ENCODE data around the gene RANGAP1.
A peak's percentile ranks its signal among the peaks of the same experiment; 100 is the strongest.

The RANGAP1 gene

DNA sequence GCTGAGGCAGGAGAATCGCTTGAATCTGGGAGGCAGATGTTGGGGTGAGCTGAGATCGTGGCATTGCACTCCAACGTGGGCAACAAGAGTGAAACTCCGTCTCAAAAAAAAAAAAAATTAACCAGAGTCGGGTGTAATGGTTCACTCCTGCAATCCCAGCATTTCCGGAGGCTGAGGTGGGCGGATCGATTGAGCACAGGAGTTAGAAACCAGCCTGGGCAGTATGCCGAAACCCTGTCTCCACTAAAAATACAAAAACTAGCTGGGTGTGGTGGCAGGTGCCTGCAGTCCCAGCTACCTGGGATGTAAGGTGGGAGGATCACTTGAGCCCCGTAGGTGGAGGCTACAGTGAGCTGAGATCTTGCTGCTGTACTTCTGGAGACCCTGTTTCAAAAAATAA, 1.5 kb downstream of the RANGAP1 start:
- Histone ChIP-seq H3K4me3 (ENCODE audit: low read depth in 1 of 2, low read length in 2 of 2) (no peak overlapping the region), H3K4me1 (ENCODE audit: control insufficient read depth in 1 of 2, insufficient read depth in 2 of 2, low read length in 2 of 2) (peaks cover 16 to 20% of the 10 kb centered on the region in 2 donors), H3K36me3 (ENCODE audit: control insufficient read depth in 1 of 2, insufficient read depth in 2 of 2, low read length in 2 of 2) (peaks cover 6 to 22% of the 10 kb centered on the region in 2 donors), H3K9ac (ENCODE audit: low read depth in 1 of 2, low read length in 2 of 2) (peak overlapping the region in 1 of 2 donors; percentile 77), H3K27me3 (ENCODE audit: control insufficient read depth in 1 of 2, insufficient read depth in 2 of 2, low read length in 2 of 2) (no peaks in the 10 kb centered on the region), H3K9me3 (ENCODE audit: control insufficient read depth in 1 of 2, low read length in 2 of 2) (no peaks in the 10 kb centered on the region), H3K27ac (ENCODE audit: low read depth, low read length) (no peak overlapping the region)

DNA sequence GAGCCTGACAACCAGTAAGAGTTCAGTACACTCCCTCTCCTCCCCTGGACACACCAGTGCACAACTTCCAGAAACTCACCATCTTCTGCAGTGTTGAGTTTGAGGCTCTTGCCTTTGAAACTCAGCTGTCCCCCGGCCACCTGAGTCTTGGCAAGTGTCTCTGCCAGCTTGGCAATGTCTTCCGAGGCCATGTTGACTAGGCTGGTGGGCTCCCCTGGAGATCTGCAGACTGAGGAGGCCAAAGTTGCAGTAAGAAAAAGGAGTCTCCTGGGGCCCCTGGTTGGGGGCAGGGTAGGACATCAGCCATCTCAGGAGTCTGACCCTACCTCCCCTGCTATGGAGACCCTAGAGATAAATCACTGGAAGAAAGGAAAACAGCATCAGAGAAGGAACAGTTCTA, 5.1 kb downstream of the RANGAP1 start:
- peaks cover 19 to 44% of the 10 kb centered on the region in 2 donors for H3K36me3 ChIP-seq (ENCODE audit: control insufficient read depth in 1 of 2, insufficient read depth in 2 of 2, low read length in 2 of 2)
- H3K9ac ChIP-seq (ENCODE audit: low read depth in 1 of 2, low read length in 2 of 2): no peak overlapping the region
- H3K27ac ChIP-seq (ENCODE audit: low read depth, low read length): no peak overlapping the region
- H3K4me3 ChIP-seq (ENCODE audit: low read depth in 1 of 2, low read length in 2 of 2): no peak overlapping the region
- no peaks in the 10 kb centered on the region for H3K27me3 ChIP-seq (ENCODE audit: control insufficient read depth in 1 of 2, insufficient read depth in 2 of 2, low read length in 2 of 2)
- no peaks in the 10 kb centered on the region for H3K9me3 ChIP-seq (ENCODE audit: control insufficient read depth in 1 of 2, low read length in 2 of 2)
- H3K4me1 ChIP-seq (ENCODE audit: control insufficient read depth in 1 of 2, insufficient read depth in 2 of 2, low read length in 2 of 2): peaks cover 8 to 10% of the 10 kb centered on the region in 2 donors

GRCh38 chr22:41280065-41280464, 5.9 kb downstream of the RANGAP1 start:
- Histone ChIP-seq H3K27me3 (ENCODE audit: control insufficient read depth in 1 of 2, insufficient read depth in 2 of 2, low read length in 2 of 2) (no peaks in the 10 kb centered on the region), H3K4me1 (ENCODE audit: control insufficient read depth in 1 of 2, insufficient read depth in 2 of 2, low read length in 2 of 2) (peaks cover 5 to 6% of the 10 kb centered on the region in 2 donors), H3K27ac (ENCODE audit: low read depth, low read length) (no peak overlapping the region), H3K36me3 (ENCODE audit: control insufficient read depth in 1 of 2, insufficient read depth in 2 of 2, low read length in 2 of 2) (peaks cover 21 to 47% of the 10 kb centered on the region in 2 donors), H3K4me3 (ENCODE audit: low read depth in 1 of 2, low read length in 2 of 2) (no peak overlapping the region), H3K9me3 (ENCODE audit: control insufficient read depth in 1 of 2, low read length in 2 of 2) (no peaks in the 10 kb centered on the region), H3K9ac (ENCODE audit: low read depth in 1 of 2, low read length in 2 of 2) (no peak overlapping the region)

DNA sequence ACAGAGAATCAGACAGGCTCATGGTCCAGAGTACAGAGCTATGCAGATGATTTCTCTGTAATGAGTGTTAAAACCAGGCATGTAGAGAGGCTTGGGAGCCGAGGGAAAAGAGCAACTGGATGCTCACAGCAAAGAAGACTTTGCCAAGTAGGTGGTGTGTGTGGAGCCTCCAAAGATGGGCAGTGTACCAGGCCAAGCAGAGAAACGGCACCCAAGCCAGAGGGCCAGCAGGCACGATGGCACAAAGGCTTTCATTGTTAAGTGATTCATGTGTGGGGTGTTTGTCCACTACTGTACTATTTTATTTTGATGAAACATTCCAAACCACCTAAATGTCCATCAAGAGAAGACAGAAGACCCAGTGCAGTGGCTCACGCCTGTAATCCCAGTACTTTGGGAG, 11.1 kb downstream of the RANGAP1 start:
- Histone ChIP-seq H3K9ac (ENCODE audit: low read depth in 1 of 2, low read length in 2 of 2) (no peak overlapping the region), H3K27me3 (ENCODE audit: control insufficient read depth in 1 of 2, insufficient read depth in 2 of 2, low read length in 2 of 2) (no peaks in the 10 kb centered on the region), H3K27ac (ENCODE audit: low read depth, low read length) (no peak overlapping the region), H3K4me3 (ENCODE audit: low read depth in 1 of 2, low read length in 2 of 2) (no peak overlapping the region), H3K9me3 (ENCODE audit: control insufficient read depth in 1 of 2, low read length in 2 of 2) (no peaks in the 10 kb centered on the region), H3K4me1 (ENCODE audit: control insufficient read depth in 1 of 2, insufficient read depth in 2 of 2, low read length in 2 of 2) (no peaks in the 10 kb centered on the region), H3K36me3 (ENCODE audit: control insufficient read depth in 1 of 2, insufficient read depth in 2 of 2, low read length in 2 of 2) (peaks cover 44 to 70% of the 10 kb centered on the region in 2 donors)

GRCh38 chr22:41273128-41273527, 12.9 kb downstream of the RANGAP1 start:
- Histone ChIP-seq H3K4me3 (ENCODE audit: low read depth in 1 of 2, low read length in 2 of 2) (no peak overlapping the region), H3K27ac (ENCODE audit: low read depth, low read length) (no peak overlapping the region), H3K9me3 (ENCODE audit: control insufficient read depth in 1 of 2, low read length in 2 of 2) (no peaks in the 10 kb centered on the region), H3K36me3 (ENCODE audit: control insufficient read depth in 1 of 2, insufficient read depth in 2 of 2, low read length in 2 of 2) (peaks cover 39 to 67% of the 10 kb centered on the region in 2 donors), H3K9ac (ENCODE audit: low read depth in 1 of 2, low read length in 2 of 2) (no peak overlapping the region), H3K27me3 (ENCODE audit: control insufficient read depth in 1 of 2, insufficient read depth in 2 of 2, low read length in 2 of 2) (no peaks in the 10 kb centered on the region), H3K4me1 (ENCODE audit: control insufficient read depth in 1 of 2, insufficient read depth in 2 of 2, low read length in 2 of 2) (no peaks in the 10 kb centered on the region)

DNA sequence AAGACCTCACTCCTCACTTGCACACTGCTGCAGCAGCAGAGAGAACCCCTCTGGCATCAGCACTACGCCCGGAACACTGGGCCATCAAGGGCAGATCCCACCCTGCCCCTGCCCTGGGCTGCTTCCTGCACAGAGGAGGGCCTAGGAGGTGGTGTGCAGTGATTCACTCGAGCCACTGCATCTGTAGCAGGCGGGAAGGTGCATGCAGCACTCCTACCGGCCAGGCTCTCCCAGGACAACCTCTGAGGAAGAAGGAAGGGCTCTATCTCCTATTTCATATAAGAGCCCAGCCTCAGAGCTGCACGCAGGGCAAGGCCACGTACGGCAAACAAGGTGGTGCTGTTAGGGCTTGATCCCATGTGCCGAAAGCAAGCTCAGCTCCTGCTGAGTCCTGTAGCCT, 14.2 kb downstream of the RANGAP1 start:
- Histone ChIP-seq H3K27ac (ENCODE audit: low read depth, low read length) (no peak overlapping the region), H3K27me3 (ENCODE audit: control insufficient read depth in 1 of 2, insufficient read depth in 2 of 2, low read length in 2 of 2) (no peaks in the 10 kb centered on the region), H3K4me1 (ENCODE audit: control insufficient read depth in 1 of 2, insufficient read depth in 2 of 2, low read length in 2 of 2) (no peaks in the 10 kb centered on the region), H3K9me3 (ENCODE audit: control insufficient read depth in 1 of 2, low read length in 2 of 2) (no peaks in the 10 kb centered on the region), H3K36me3 (ENCODE audit: control insufficient read depth in 1 of 2, insufficient read depth in 2 of 2, low read length in 2 of 2) (peaks cover 39 to 71% of the 10 kb centered on the region in 2 donors), H3K9ac (ENCODE audit: low read depth in 1 of 2, low read length in 2 of 2) (no peak overlapping the region), H3K4me3 (ENCODE audit: low read depth in 1 of 2, low read length in 2 of 2) (no peak overlapping the region)

GRCh38 chr22:41267958-41268357, 18.0 kb downstream of the RANGAP1 start:
- Histone ChIP-seq H3K4me1 (ENCODE audit: control insufficient read depth in 1 of 2, insufficient read depth in 2 of 2, low read length in 2 of 2) (no peaks in the 10 kb centered on the region), H3K27ac (ENCODE audit: low read depth, low read length) (no peak overlapping the region), H3K27me3 (ENCODE audit: control insufficient read depth in 1 of 2, insufficient read depth in 2 of 2, low read length in 2 of 2) (no peaks in the 10 kb centered on the region), H3K9me3 (ENCODE audit: control insufficient read depth in 1 of 2, low read length in 2 of 2) (no peaks in the 10 kb centered on the region), H3K9ac (ENCODE audit: low read depth in 1 of 2, low read length in 2 of 2) (no peak overlapping the region), H3K36me3 (ENCODE audit: control insufficient read depth in 1 of 2, insufficient read depth in 2 of 2, low read length in 2 of 2) (peaks cover 35 to 79% of the 10 kb centered on the region in 2 donors), H3K4me3 (ENCODE audit: low read depth in 1 of 2, low read length in 2 of 2) (no peak overlapping the region)

GRCh38 chr22:41264408-41264941, 21.5 kb downstream of the RANGAP1 start:
- Histone ChIP-seq H3K9me3 (ENCODE audit: control insufficient read depth in 1 of 2, low read length in 2 of 2) (no peaks in the 10 kb centered on the region), H3K4me3 (ENCODE audit: low read depth in 1 of 2, low read length in 2 of 2) (no peak overlapping the region), H3K27me3 (ENCODE audit: control insufficient read depth in 1 of 2, insufficient read depth in 2 of 2, low read length in 2 of 2) (no peaks in the 10 kb centered on the region), H3K27ac (ENCODE audit: low read depth, low read length) (no peak overlapping the region), H3K36me3 (ENCODE audit: control insufficient read depth in 1 of 2, insufficient read depth in 2 of 2, low read length in 2 of 2) (peaks cover 35 to 84% of the 10 kb centered on the region in 2 donors), H3K4me1 (ENCODE audit: control insufficient read depth in 1 of 2, insufficient read depth in 2 of 2, low read length in 2 of 2) (no peaks in the 10 kb centered on the region), H3K9ac (ENCODE audit: low read depth in 1 of 2, low read length in 2 of 2) (no peak overlapping the region)

- no peak overlapping the region for H3K4me3 ChIP-seq (ENCODE audit: low read depth in 1 of 2, low read length in 2 of 2)
- no peak overlapping the region for H3K9ac ChIP-seq (ENCODE audit: low read depth in 1 of 2, low read length in 2 of 2)
- H3K4me1 ChIP-seq (ENCODE audit: control insufficient read depth in 1 of 2, insufficient read depth in 2 of 2, low read length in 2 of 2): no peaks in the 10 kb centered on the region
- H3K27ac ChIP-seq (ENCODE audit: low read depth, low read length): no peak overlapping the region
- H3K36me3 ChIP-seq (ENCODE audit: control insufficient read depth in 1 of 2, insufficient read depth in 2 of 2, low read length in 2 of 2): peaks cover 38 to 83% of the 10 kb centered on the region in 2 donors
- no peaks in the 10 kb centered on the region for H3K27me3 ChIP-seq (ENCODE audit: control insufficient read depth in 1 of 2, insufficient read depth in 2 of 2, low read length in 2 of 2)
- no peaks in the 10 kb centered on the region for H3K9me3 ChIP-seq (ENCODE audit: control insufficient read depth in 1 of 2, low read length in 2 of 2)
These were observed 22.3 kb downstream of the RANGAP1 start for GRCh38 chr22:41263704-41264103.

GRCh38 chr22:41262250-41262765, 23.7 kb downstream of the RANGAP1 start:
- no peaks in the 10 kb centered on the region for H3K4me1 ChIP-seq (ENCODE audit: control insufficient read depth in 1 of 2, insufficient read depth in 2 of 2, low read length in 2 of 2)

More at GRCh38 chr22:41262250-41262765, 23.7 kb downstream of the RANGAP1 start:
- Histone ChIP-seq H3K9ac (ENCODE audit: low read depth in 1 of 2, low read length in 2 of 2) (no peak overlapping the region), H3K36me3 (ENCODE audit: control insufficient read depth in 1 of 2, insufficient read depth in 2 of 2, low read length in 2 of 2) (peaks cover 33 to 80% of the 10 kb centered on the region in 2 donors), H3K27me3 (ENCODE audit: control insufficient read depth in 1 of 2, insufficient read depth in 2 of 2, low read length in 2 of 2) (no peaks in the 10 kb centered on the region), H3K27ac (ENCODE audit: low read depth, low read length) (no peak overlapping the region), H3K4me3 (ENCODE audit: low read depth in 1 of 2, low read length in 2 of 2) (no peak overlapping the region), H3K9me3 (ENCODE audit: control insufficient read depth in 1 of 2, low read length in 2 of 2) (no peaks in the 10 kb centered on the region)

All from duodenal mucosa (tissue), 2 donors.